ENCODE results near the gene PFDN4. TPM values are rescaled to one million over a fixed set of nuclear protein-coding genes. Genes with fewer than 3 reads are reported as not detected.

Gene PFDN4
- total RNA-seq, 1 donor from 2014 or later = 18.9 TPM

- H3K4me3 Mint-ChIP-seq (ENCODE audit: unreplicated experiment) = no peak overlapping the region
- no peak for TF ChIP-seq CTCF (IDR thresholded peaks at IDR 0.05)
- peaks cover 8% of the 10 kb centered on the region for H3K36me3 Mint-ChIP-seq (ENCODE audit: unreplicated experiment)
- no peaks in the 10 kb centered on the region for H3K9me3 Mint-ChIP-seq (ENCODE audit: unreplicated experiment)
- H3K4me1 Mint-ChIP-seq (ENCODE audit: unreplicated experiment) = peaks cover 30% of the 10 kb centered on the region
- DNase-seq (ENCODE audit: extremely low spot score, unreplicated experiment) = no peak
- no peaks in the 10 kb centered on the region for H3K27me3 Mint-ChIP-seq (ENCODE audit: unreplicated experiment)
- no peak overlapping the region for H3K27ac Mint-ChIP-seq (ENCODE audit: unreplicated experiment)
Observed at GRCh38 chr20:54214566-54214965, 6.7 kb downstream of the PFDN4 start.

- Mint-ChIP-seq H3K27ac (ENCODE audit: unreplicated experiment) (no peak overlapping the region), H3K4me1 (ENCODE audit: unreplicated experiment) (peaks cover 23% of the 10 kb centered on the region), H3K27me3 (ENCODE audit: unreplicated experiment) (no peaks in the 10 kb centered on the region), H3K4me3 (ENCODE audit: unreplicated experiment) (no peak overlapping the region), H3K36me3 (ENCODE audit: unreplicated experiment) (peaks cover 8% of the 10 kb centered on the region), H3K9me3 (ENCODE audit: unreplicated experiment) (no peaks in the 10 kb centered on the region)
- DNase-seq (ENCODE audit: extremely low spot score, unreplicated experiment) = no peak
- no peak for TF ChIP-seq CTCF (IDR thresholded peaks at IDR 0.05)
Observed at GRCh38 chr20:54215157-54215789, 7.4 kb downstream of the PFDN4 start.

- Mint-ChIP-seq H3K27ac (ENCODE audit: unreplicated experiment) (no peak overlapping the region), H3K4me1 (ENCODE audit: unreplicated experiment) (peaks cover 9% of the 10 kb centered on the region), H3K36me3 (ENCODE audit: unreplicated experiment) (peaks cover 16% of the 10 kb centered on the region), H3K9me3 (ENCODE audit: unreplicated experiment) (no peaks in the 10 kb centered on the region), H3K4me3 (ENCODE audit: unreplicated experiment) (no peak overlapping the region), H3K27me3 (ENCODE audit: unreplicated experiment) (no peaks in the 10 kb centered on the region)
- DNase-seq (ENCODE audit: extremely low spot score, unreplicated experiment) = no peak
- no peak for TF ChIP-seq CTCF (IDR thresholded peaks at IDR 0.05)
Observed at GRCh38 chr20:54217762-54218161, 9.9 kb downstream of the PFDN4 start.

GRCh38 chr20:54218470-54218869 lies 10.6 kb downstream of the PFDN4 start:
- no peak for TF ChIP-seq CTCF (IDR thresholded peaks at IDR 0.05)
- Mint-ChIP-seq H3K27ac (ENCODE audit: unreplicated experiment) (no peak overlapping the region), H3K4me3 (ENCODE audit: unreplicated experiment) (no peak overlapping the region), H3K27me3 (ENCODE audit: unreplicated experiment) (no peaks in the 10 kb centered on the region), H3K4me1 (ENCODE audit: unreplicated experiment) (peaks cover 7% of the 10 kb centered on the region), H3K9me3 (ENCODE audit: unreplicated experiment) (no peaks in the 10 kb centered on the region), H3K36me3 (ENCODE audit: unreplicated experiment) (peaks cover 16% of the 10 kb centered on the region)
- no peak for DNase-seq (ENCODE audit: extremely low spot score, unreplicated experiment)

- Mint-ChIP-seq H3K4me3 (ENCODE audit: unreplicated experiment) (no peak overlapping the region), H3K9me3 (ENCODE audit: unreplicated experiment) (no peaks in the 10 kb centered on the region), H3K27ac (ENCODE audit: unreplicated experiment) (no peak overlapping the region), H3K36me3 (ENCODE audit: unreplicated experiment) (peaks cover 16% of the 10 kb centered on the region), H3K27me3 (ENCODE audit: unreplicated experiment) (no peaks in the 10 kb centered on the region), H3K4me1 (ENCODE audit: unreplicated experiment) (peaks cover 7% of the 10 kb centered on the region)
- peak; percentile 78 for TF ChIP-seq CTCF (IDR thresholded peaks at IDR 0.05)
- no peak for DNase-seq (ENCODE audit: extremely low spot score, unreplicated experiment)
Observed at GRCh38 chr20:54219751-54220426, 12.0 kb downstream of the PFDN4 start.

All from osteocyte (in vitro differentiated cells).